Fibroblast of lung (primary cell): ENCODE results near the gene MYBL2.

ENCODE experiments used
- CTCF ChIP-seq, 2 donors: IDR thresholded peaks in 1 of 2; conservative IDR thresholded peaks in 1 of 2; 1 replicate in 1 of 2; 2 replicates in 1 of 2; pipeline ENCODE4 v1.5.1; 2011 to 2012; ENCODE audit warnings: low read length in 2 of 2, control low read depth in 1 of 2, inconsistent platforms in 1 of 2, low read depth in 1 of 2, mild to moderate bottlenecking in 1 of 2
- EZH2 ChIP-seq: IDR thresholded peaks from 2 replicates; pipeline ENCODE4 v1.5.1; 2012; ENCODE audit warnings: low read length, control low read depth, mild to moderate bottlenecking; ENCODE audit errors: missing control alignments

- TF ChIP-seq CTCF (conservative IDR thresholded peaks at IDR 0.05 in 1 of 2, IDR thresholded peaks at IDR 0.05 in 1 of 2; ENCODE audit: low read depth in 1 of 2, low read length in 2 of 2) (no peak), EZH2 (no peak)
Observed at GRCh38 chr20:43765916-43766315, 99.0 kb downstream of the MYBL2 start.
